Progenitor cell of endocrine pancreas (in vitro differentiated cells): ENCODE data around the gene STXBP5. TPM values are rescaled to one million over a fixed set of nuclear protein-coding genes. Genes with fewer than 3 reads are reported as not detected.

Experiments
- DNase-seq: peaks from one replicate; pipeline ENCODE4 v3.0.0; 2021; ENCODE audit warnings: low spot score; ENCODE audit not compliant: unreplicated experiment
- H3K27ac Mint-ChIP-seq: 2 replicates; pipeline ENCODE4 v1.8.0; 2021; ENCODE audit warnings: mild to moderate bottlenecking, moderate library complexity, mixed read lengths
- H3K27me3 Mint-ChIP-seq: 2 replicates; pipeline ENCODE4 v1.8.0; 2021; ENCODE audit warnings: mixed read lengths
- H3K36me3 Mint-ChIP-seq: 2 replicates; pipeline ENCODE4 v1.8.0; 2022; ENCODE audit warnings: mixed read lengths; ENCODE audit not compliant: insufficient read depth
- H3K4me1 Mint-ChIP-seq: 2 replicates; pipeline ENCODE4 v1.8.0; 2021; ENCODE audit warnings: low read depth, mixed read lengths
- H3K4me3 Mint-ChIP-seq: 2 replicates; pipeline ENCODE4 v1.8.0; 2021; ENCODE audit warnings: low read depth, mild to moderate bottlenecking, moderate library complexity, mixed read lengths
- H3K9me3 Mint-ChIP-seq: 2 replicates; pipeline ENCODE4 v1.8.0; 2021; ENCODE audit warnings: low read depth, mixed read lengths
- total RNA-seq: library from RNA; stranded (reverse); gene quantifications from 2 replicates; pipeline ENCODE4 v1.2.1, GENCODE V29; 2021
- TF ChIP-seq, protein P1 (sequence below): fragments of 200-600 bp; sonication (generic); IDR thresholded peaks from one replicate; pipeline ENCODE4 v1.5.0; 2021; ENCODE audit warnings: antibody characterized with exemption, mild to moderate bottlenecking; ENCODE audit not compliant: unreplicated experiment

STXBP5 gene
- total RNA-seq, 1 donor from 2014 or later = 43.0 TPM

DNA sequence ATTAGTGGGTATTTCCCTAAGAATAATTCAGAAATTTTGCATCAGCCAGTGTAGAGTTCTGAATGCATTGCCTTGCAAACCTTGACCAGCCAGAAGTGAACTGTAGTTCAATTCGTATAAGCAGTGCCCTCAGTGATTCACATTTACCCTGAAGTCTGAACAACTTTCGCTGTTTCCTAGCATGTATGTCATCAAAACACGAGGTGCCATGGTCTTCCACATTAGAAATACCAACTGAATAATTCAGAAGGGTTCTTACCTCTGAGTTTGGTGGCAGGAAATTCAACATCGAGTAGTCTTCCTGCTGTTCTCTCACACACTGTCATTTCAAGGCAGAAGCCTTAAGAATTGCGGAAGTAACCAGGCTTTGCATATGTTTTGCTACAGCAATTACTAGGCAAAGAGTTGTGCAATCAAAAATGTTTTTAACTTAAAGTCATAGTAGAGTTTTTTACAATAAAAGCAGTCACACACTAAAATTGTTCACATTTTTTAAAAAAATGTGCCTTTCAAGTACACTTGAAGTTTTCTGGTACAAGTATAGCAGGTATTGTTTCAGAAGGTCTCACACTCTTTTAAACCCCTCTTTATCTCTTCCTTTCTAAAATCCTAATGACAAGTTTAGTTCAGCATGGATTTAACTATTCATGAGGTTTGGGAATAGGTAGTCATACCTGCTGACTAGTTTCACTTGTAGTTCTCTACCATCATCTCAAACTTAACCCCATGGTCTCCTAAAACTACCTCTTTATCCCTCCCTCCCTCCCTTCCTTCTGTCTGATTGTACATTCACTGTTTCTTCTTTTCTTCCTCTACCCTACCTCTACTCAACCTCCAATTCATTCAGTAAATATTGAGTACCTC is 118.3 kb downstream of the STXBP5 start:
- H3K36me3 Mint-ChIP-seq = peaks cover 20% of the 10 kb centered on the region
- H3K27me3 Mint-ChIP-seq = no peaks in the 10 kb centered on the region
- TF ChIP-seq, protein P1, sequence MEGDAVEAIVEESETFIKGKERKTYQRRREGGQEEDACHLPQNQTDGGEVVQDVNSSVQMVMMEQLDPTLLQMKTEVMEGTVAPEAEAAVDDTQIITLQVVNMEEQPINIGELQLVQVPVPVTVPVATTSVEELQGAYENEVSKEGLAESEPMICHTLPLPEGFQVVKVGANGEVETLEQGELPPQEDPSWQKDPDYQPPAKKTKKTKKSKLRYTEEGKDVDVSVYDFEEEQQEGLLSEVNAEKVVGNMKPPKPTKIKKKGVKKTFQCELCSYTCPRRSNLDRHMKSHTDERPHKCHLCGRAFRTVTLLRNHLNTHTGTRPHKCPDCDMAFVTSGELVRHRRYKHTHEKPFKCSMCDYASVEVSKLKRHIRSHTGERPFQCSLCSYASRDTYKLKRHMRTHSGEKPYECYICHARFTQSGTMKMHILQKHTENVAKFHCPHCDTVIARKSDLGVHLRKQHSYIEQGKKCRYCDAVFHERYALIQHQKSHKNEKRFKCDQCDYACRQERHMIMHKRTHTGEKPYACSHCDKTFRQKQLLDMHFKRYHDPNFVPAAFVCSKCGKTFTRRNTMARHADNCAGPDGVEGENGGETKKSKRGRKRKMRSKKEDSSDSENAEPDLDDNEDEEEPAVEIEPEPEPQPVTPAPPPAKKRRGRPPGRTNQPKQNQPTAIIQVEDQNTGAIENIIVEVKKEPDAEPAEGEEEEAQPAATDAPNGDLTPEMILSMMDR = no peak
- no peak overlapping the region for H3K27ac Mint-ChIP-seq
- no peaks in the 10 kb centered on the region for H3K4me1 Mint-ChIP-seq
- H3K4me3 Mint-ChIP-seq = no peak overlapping the region
- no peaks in the 10 kb centered on the region for H3K9me3 Mint-ChIP-seq
- no peak for DNase-seq

DNA sequence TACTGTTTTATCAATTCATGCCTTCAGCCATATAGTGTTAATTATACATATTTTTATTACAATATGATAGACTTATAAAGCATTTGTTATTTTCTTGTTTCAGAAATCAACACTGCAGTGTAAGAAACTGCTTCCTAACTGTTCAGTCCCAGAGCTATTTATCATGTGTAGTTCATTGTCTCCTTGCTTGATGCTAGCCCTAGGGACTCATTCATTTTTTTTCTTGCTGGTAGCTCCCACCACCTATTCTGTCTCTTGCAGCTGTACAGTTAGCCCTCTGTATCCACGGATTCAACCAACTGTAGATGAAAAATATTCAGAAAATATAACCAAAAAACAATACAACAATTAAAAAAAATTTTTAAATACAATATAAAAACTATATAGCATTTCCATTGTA is 121.3 kb downstream of the STXBP5 start:
- Mint-ChIP-seq H3K27me3 (no peaks in the 10 kb centered on the region), H3K27ac (no peak overlapping the region), H3K36me3 (peaks cover 28% of the 10 kb centered on the region), H3K4me1 (peaks cover 4% of the 10 kb centered on the region), H3K4me3 (no peak overlapping the region), H3K9me3 (no peaks in the 10 kb centered on the region)
- TF ChIP-seq, protein P1 = no peak
- no peak for DNase-seq

DNA sequence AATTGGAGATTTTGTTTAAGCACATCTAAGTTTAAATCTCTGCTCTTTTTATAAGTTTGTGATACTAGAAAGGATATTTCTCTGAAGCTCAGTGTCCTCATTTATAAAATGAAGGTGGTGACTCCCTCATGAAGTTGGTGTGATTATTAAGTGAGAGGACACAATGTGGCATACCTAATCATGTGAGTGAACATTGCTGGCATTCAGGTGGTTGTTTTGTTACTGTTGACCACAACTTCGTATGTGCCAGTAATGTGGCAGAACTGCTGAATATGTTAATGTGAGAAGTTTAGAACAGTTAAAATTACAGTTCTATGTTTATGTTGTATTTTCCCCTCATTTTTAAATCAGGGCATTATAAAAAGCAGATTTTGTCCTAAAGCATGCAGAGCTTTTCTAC is 127.2 kb downstream of the STXBP5 start:
- Mint-ChIP-seq H3K27ac (no peak overlapping the region), H3K4me1 (peaks cover 8% of the 10 kb centered on the region), H3K4me3 (no peak overlapping the region), H3K27me3 (no peaks in the 10 kb centered on the region), H3K36me3 (peaks cover 31% of the 10 kb centered on the region), H3K9me3 (no peaks in the 10 kb centered on the region)
- DNase-seq = no peak
- TF ChIP-seq, protein P1 = no peak

DNA sequence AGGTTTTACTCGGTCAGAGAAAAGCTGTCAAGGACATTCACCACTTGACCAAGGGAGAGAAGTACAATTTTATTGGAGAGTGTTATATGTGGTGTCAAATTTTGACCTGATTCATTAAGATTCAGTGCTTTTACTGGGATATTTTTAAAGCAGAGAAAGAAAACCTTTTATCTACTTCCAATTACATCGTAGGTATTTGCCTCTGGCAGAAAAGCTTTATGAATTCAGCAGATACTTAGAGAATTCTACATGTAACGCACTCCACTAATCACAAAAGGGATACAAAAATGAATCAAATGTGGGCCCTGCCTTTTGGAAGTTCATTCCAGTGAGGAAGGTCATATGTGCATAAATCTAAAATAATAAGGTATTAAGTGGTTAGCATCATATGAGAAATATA is 133.7 kb downstream of the STXBP5 start:
- H3K4me3 Mint-ChIP-seq = no peak overlapping the region
- H3K27me3 Mint-ChIP-seq = no peaks in the 10 kb centered on the region
- peaks cover 7% of the 10 kb centered on the region for H3K36me3 Mint-ChIP-seq
- no peak for DNase-seq
- peaks cover 4% of the 10 kb centered on the region for H3K4me1 Mint-ChIP-seq
- no peak overlapping the region for H3K27ac Mint-ChIP-seq
- TF ChIP-seq, protein P1 = no peak
- H3K9me3 Mint-ChIP-seq = no peaks in the 10 kb centered on the region

DNA sequence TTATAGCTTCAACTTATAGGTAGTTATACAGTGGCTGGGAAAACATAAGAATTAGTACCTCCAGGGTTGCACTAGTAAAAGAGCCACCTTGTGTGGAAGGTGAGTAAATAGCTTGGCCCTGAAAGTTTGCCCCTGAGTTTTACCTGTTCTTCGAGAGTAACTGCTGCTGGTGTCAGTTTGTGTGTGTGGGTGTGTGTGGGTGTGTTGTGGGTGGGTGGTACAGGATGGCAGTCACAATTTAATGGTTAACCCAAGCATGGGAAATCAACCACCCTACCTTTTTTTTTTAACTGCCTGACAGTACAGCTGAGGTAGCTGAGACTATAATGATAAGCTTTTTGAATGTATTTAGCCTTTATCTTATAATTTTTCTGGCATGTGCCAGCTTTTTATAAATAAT is 137.3 kb downstream of the STXBP5 start:
- no peak for DNase-seq
- Mint-ChIP-seq H3K4me3 (no peak overlapping the region), H3K4me1 (peaks cover 4% of the 10 kb centered on the region), H3K36me3 (peaks cover 13% of the 10 kb centered on the region), H3K27ac (no peak overlapping the region), H3K9me3 (no peaks in the 10 kb centered on the region), H3K27me3 (no peaks in the 10 kb centered on the region)
- TF ChIP-seq, protein P1 = no peak
